C1 segment of cervical spinal cord (tissue), 14 donors: Measurements from ENCODE around the gene CMC2.

Experiments
- DNase-seq, 14 donors: peaks; one replicate each; lab custom pipeline; 2025; lab: John Stamatoyannopoulos, UW

Gene CMC2

GRCh38 chr16:81003064-81003463 lies 3.6 kb downstream of the CMC2 start:
- no peak for DNase-seq

- no peak for DNase-seq
Observed at GRCh38 chr16:81001330-81001729, 5.4 kb downstream of the CMC2 start.

- no peak for DNase-seq
Observed at GRCh38 chr16:81000873-81001272, 5.8 kb downstream of the CMC2 start.

- no peak for DNase-seq
Observed at GRCh38 chr16:80997964-80998620, 8.6 kb downstream of the CMC2 start.

- DNase-seq: no peak
Observed at GRCh38 chr16:80997139-80997798, 9.4 kb downstream of the CMC2 start.

- no peak for DNase-seq
Observed at GRCh38 chr16:80996688-80997138, 10.0 kb downstream of the CMC2 start.

- DNase-seq: no peak
Observed at GRCh38 chr16:80994451-80994850, 12.2 kb downstream of the CMC2 start.

GRCh38 chr16:80993834-80994233 lies 12.9 kb downstream of the CMC2 start:
- no peak for DNase-seq

GRCh38 chr16:80993307-80993706 lies 13.4 kb downstream of the CMC2 start:
- peak in 1 of 14 donors; percentile 13 for DNase-seq

- no peak for DNase-seq
Observed at GRCh38 chr16:80992676-80993293, 13.9 kb downstream of the CMC2 start.

- DNase-seq: no peak
Observed at GRCh38 chr16:80991792-80992430, 14.8 kb downstream of the CMC2 start.

- DNase-seq: no peak
Observed at GRCh38 chr16:80990978-80991377, 15.7 kb downstream of the CMC2 start.

GRCh38 chr16:80990577-80990976 lies 16.1 kb downstream of the CMC2 start:
- no peak for DNase-seq

GRCh38 chr16:80989801-80990200 lies 16.9 kb downstream of the CMC2 start:
- no peak for DNase-seq

- no peak for DNase-seq
Observed at GRCh38 chr16:80988756-80989155, 17.9 kb downstream of the CMC2 start.

- no peak for DNase-seq
Observed at GRCh38 chr16:80986557-80986956, 20.1 kb downstream of the CMC2 start.

GRCh38 chr16:80985611-80986010 lies 21.1 kb downstream of the CMC2 start:
- DNase-seq: no peak

- DNase-seq: no peak
Observed at GRCh38 chr16:80984124-80984892, 22.4 kb downstream of the CMC2 start.

GRCh38 chr16:80982646-80983045 lies 24.0 kb downstream of the CMC2 start:
- DNase-seq: no peak

GRCh38 chr16:80981103-80981502 lies 25.6 kb downstream of the CMC2 start:
- DNase-seq: no peak

- no peak for DNase-seq
Observed at GRCh38 chr16:80976946-80977345, 29.7 kb downstream of the CMC2 start.
